ENCODE results near the gene RBSN. TPM values are rescaled to one million over a fixed set of nuclear protein-coding genes. Genes with fewer than 3 reads are reported as not detected.
A peak's percentile ranks its signal among the peaks of the same experiment; 100 is the strongest.

RBSN gene
- total RNA-seq, 1 experiment from 2014 or later, result 20.7 TPM

DNA sequence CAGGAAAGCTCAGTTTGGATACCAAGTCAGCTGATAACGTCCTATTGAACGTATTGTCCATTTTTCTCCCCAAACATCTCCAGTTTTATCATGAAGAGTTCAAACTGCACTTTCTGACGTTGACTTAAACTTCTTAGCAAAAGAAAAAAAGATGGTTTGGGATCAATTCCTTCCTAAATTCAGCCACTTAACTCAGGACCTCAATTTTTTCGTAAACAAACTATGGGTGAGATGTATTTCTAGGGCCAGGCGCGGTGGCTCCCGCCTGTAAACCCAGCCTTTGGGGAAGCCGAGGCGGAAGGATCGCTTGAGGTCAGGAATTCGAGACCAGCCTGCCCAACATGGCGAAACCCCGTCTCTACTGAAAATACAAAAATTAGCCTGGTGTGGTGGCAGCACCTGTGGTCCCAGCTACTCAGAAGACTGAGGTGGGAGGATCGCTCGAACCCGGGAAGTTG lies 33.4 kb downstream of the RBSN start:
- BruUV-seq (replicated peaks), result no TSS peak
- intact Hi-C loops (cut with micrococcal nuclease; ENCODE audit: unreplicated experiment), result loop anchor here (5.0 kb wide), 1 partner anchor 118 kb away; the partner anchor contains the start of gene NR2C2
- H3K36me3 ChIP-seq (ENCODE audit: low read depth), result no peaks in the 10 kb centered on the region; the same call in 1 of the 2 replicates
- H3K27ac ChIP-seq, result no peak overlapping the region
- H3K4me1 ChIP-seq (replicated peaks; ENCODE audit: insufficient read depth), result peaks cover 18% of the 10 kb centered on the region
- no peaks in the 10 kb centered on the region; the same call in 1 of the 2 replicates for H3K9me2 ChIP-seq (ENCODE audit: insufficient read depth)
- H4K20me1 ChIP-seq (ENCODE audit: insufficient read depth), result peaks cover 6% of the 10 kb centered on the region; the same call in 1 of the 2 replicates
- ChIA-PET POLR2A (ENCODE audit: unreplicated experiment) (interaction anchor here (0.7 kb wide), 2 partner anchors 93 to 1330 kb away, joined by 3 to 5 read pairs; no protein-coding TSS in a partner anchor), CTCF (interaction anchor here (1.3 kb wide), 1 partner anchor 15 kb away, joined by 4 read pairs; no protein-coding TSS in a partner anchor)
- H3K27me3 ChIP-seq (ENCODE audit: insufficient read depth, low read depth), result no peaks in the 10 kb centered on the region
- no peak for DNase-seq
- H3K4me3 ChIP-seq, result peak overlapping the region; percentile 97
- TF ChIP-seq EZH2 (IDR thresholded peaks at IDR 0.05; ENCODE audit: low read depth), result no peak
- TF ChIP-seq, protein P1, sequence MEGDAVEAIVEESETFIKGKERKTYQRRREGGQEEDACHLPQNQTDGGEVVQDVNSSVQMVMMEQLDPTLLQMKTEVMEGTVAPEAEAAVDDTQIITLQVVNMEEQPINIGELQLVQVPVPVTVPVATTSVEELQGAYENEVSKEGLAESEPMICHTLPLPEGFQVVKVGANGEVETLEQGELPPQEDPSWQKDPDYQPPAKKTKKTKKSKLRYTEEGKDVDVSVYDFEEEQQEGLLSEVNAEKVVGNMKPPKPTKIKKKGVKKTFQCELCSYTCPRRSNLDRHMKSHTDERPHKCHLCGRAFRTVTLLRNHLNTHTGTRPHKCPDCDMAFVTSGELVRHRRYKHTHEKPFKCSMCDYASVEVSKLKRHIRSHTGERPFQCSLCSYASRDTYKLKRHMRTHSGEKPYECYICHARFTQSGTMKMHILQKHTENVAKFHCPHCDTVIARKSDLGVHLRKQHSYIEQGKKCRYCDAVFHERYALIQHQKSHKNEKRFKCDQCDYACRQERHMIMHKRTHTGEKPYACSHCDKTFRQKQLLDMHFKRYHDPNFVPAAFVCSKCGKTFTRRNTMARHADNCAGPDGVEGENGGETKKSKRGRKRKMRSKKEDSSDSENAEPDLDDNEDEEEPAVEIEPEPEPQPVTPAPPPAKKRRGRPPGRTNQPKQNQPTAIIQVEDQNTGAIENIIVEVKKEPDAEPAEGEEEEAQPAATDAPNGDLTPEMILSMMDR (conservative IDR thresholded peaks at IDR 0.05), result no peak
- H2AFZ ChIP-seq, result peak overlapping the region; percentile 97
- H3F3A ChIP-seq (ENCODE audit: insufficient read depth, low read depth), result peaks cover 6% of the 10 kb centered on the region; the same call in 1 of the 2 replicates
- H3K79me2 ChIP-seq (ENCODE audit: low read depth), result peaks cover 24% of the 10 kb centered on the region
- peak overlapping the region; percentile 95 for H3K4me2 ChIP-seq
- H3K9me3 ChIP-seq (ENCODE audit: insufficient read depth, low read depth), result no peaks in the 10 kb centered on the region

DNA sequence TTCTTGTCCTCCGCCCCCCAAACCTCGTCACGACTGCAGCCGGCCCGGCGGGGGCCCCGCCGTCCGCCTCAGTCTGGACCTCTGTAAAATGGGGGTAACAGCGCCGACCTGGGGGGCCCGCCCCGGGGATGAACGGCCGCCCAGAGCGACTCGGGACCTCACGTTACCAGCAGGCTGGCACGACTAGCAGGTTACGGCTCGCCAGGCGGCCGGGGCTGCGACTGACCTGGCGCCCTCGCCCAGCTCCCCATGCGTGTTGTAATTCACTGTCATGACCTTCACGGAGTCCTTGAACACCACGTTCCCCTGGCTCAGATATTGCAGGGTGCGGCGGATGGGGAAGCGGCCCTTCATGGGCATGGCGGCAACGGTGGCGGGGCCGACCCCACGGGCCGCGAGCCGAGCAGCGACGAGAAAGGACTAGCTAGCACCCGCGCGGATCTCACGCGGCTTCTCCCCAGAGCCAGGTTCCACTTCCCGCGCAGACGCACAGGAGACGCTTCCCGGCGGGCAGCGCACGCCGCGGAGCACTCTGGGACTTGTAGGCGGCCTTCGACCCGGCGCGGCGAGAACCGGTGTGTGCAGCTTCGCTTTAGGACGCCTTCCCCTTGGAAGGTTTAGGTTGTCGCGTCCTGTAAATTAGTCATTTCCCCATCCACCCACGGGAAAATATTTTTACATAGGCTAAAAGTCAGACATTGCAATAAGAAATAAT lies 34.0 kb downstream of the RBSN start, which contains the start of gene MRPS25:
Gene MRPS25, minus strand, starts transcription at position 481 of the 715 bp plus-strand sequence. Its CDS starts 121 bp downstream, at position 360.
- intact Hi-C loops (cut with micrococcal nuclease; ENCODE audit: unreplicated experiment), result loop anchor here (5.0 kb wide), 1 partner anchor 118 kb away; the partner anchor contains the start of gene NR2C2
- Histone ChIP-seq H3K4me3 (peak within 1 kb of the TSS; percentile 97), H4K20me1 (ENCODE audit: insufficient read depth) (peaks cover 7% of the 10 kb centered on the region; the same call in 1 of the 2 replicates), H3K27me3 (ENCODE audit: insufficient read depth, low read depth) (no peaks in the 10 kb centered on the region), H3K4me1 (replicated peaks; ENCODE audit: insufficient read depth) (peaks cover 18% of the 10 kb centered on the region), H3K4me2 (peak within 1 kb of the TSS; percentile 95), H3K9me3 (ENCODE audit: insufficient read depth, low read depth) (no peaks in the 10 kb centered on the region), H3K9me2 (ENCODE audit: insufficient read depth) (no peaks in the 10 kb centered on the region; the same call in 1 of the 2 replicates), H3K27ac (0 out of 2 replicates have a peak within 1 kb of the TSS, but pooled peaks have one; percentile 36), H3F3A (ENCODE audit: insufficient read depth, low read depth) (peaks cover 6% of the 10 kb centered on the region; the same call in 1 of the 2 replicates), H3K79me2 (ENCODE audit: low read depth) (peaks cover 28% of the 10 kb centered on the region), H3K36me3 (ENCODE audit: low read depth) (no peaks in the 10 kb centered on the region), H2AFZ (peak within 1 kb of the TSS; percentile 97)
- CTCF ChIA-PET, result interaction anchor here (1.3 kb wide), 1 partner anchor 14 kb away, joined by 4 read pairs; no protein-coding TSS in a partner anchor
- POLR2A ChIA-PET (ENCODE audit: unreplicated experiment), result interaction anchor here (0.7 kb wide), 2 partner anchors 92 to 1329 kb away, joined by 3 to 5 read pairs; no protein-coding TSS in a partner anchor
- DNase-seq, result peak; percentile 81 to 88
- no peak for TF ChIP-seq EZH2 (IDR thresholded peaks at IDR 0.05; ENCODE audit: low read depth)
- TF ChIP-seq, protein P1 (conservative IDR thresholded peaks at IDR 0.05), result no peak
- no TSS peak for BruUV-seq (replicated peaks)

DNA sequence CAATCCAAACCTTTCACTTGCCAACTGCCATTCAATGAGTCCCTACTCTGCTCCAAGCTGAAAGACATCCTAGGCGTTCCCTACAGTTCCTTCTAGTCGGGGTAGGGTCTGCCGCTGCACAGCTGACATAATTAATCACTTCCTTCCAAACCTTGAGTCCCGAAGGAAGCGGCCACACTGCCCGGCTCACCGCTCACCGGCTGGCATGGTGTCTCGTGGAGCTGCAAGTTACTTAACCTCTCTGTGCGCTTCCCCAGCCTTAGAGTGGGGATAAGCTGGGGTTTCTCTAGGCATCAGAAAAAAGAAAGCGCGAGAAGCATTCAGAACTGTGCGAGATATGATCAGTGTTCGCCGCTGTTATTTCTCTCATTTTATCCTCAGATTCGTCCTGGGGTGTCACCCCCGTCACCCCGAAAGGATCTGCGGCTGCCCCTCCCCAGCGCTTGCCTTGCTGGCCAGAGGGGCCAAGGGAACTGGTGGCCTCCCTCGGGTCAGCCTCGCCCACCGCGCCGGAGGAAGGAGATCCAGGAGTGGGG lies 34.6 kb downstream of the RBSN start:
- H3K4me3 ChIP-seq, result peak overlapping the region; percentile 97
- intact Hi-C loops (cut with micrococcal nuclease; ENCODE audit: unreplicated experiment), result no loop called here
- H3K4me1 ChIP-seq (replicated peaks; ENCODE audit: insufficient read depth), result peaks cover 18% of the 10 kb centered on the region
- H3K79me2 ChIP-seq (ENCODE audit: low read depth), result peaks cover 34% of the 10 kb centered on the region
- no peaks in the 10 kb centered on the region for H3K27me3 ChIP-seq (ENCODE audit: insufficient read depth, low read depth)
- no peaks in the 10 kb centered on the region; the same call in 1 of the 2 replicates for H3K9me2 ChIP-seq (ENCODE audit: insufficient read depth)
- DNase-seq, result peak in 1 of 2 experiments; percentile 7
- TF ChIP-seq, protein P1 (conservative IDR thresholded peaks at IDR 0.05), result no peak
- no peak for TF ChIP-seq EZH2 (IDR thresholded peaks at IDR 0.05; ENCODE audit: low read depth)
- no peaks in the 10 kb centered on the region for H3K36me3 ChIP-seq (ENCODE audit: low read depth)
- H3K9me3 ChIP-seq (ENCODE audit: insufficient read depth, low read depth), result no peaks in the 10 kb centered on the region
- ChIA-PET POLR2A (ENCODE audit: unreplicated experiment) (interaction anchor here (0.6 kb wide), 1 partner anchor 138 kb away, joined by 6 read pairs; no protein-coding TSS in a partner anchor), CTCF (interaction anchor here (1.3 kb wide), 1 partner anchor 13 kb away, joined by 4 read pairs; no protein-coding TSS in a partner anchor)
- no TSS peak for BruUV-seq (replicated peaks)
- peaks cover 6% of the 10 kb centered on the region; the same call in 1 of the 2 replicates for H3F3A ChIP-seq (ENCODE audit: insufficient read depth, low read depth)
- H4K20me1 ChIP-seq (ENCODE audit: insufficient read depth), result peaks cover 12% of the 10 kb centered on the region; the same call in 1 of the 2 replicates
- peak overlapping the region; percentile 97 for H2AFZ ChIP-seq
- H3K27ac ChIP-seq, result 0 out of 2 replicates have a peak overlapping the region, but pooled peaks have one; percentile 36
- H3K4me2 ChIP-seq, result peak overlapping the region; percentile 95

Measured in PC-9 (cell line).